NB4 (cell line): Measurements from ENCODE around the gene CISD2.

Source experiments
- DNase-seq: peaks from one replicate; pipeline ENCODE4 v3.0.0; 2010; ENCODE audit warnings: low read depth
- H3K4me3 ChIP-seq: one replicate; pipeline ENCODE4 v1.5.1; 2011; ENCODE audit warnings: mild to moderate bottlenecking, low read depth, low read length, moderate library complexity
- CTCF ChIP-seq: IDR thresholded peaks from one replicate; pipeline ENCODE4 v1.5.1; 2012; ENCODE audit warnings: low read depth, low read length
- MAX ChIP-seq: IDR thresholded peaks from 2 replicates; pipeline ENCODE4 v1.6.1; 2011; ENCODE audit warnings: low read depth, low read length
- MYC ChIP-seq: IDR thresholded peaks from 2 replicates; pipeline ENCODE4 v1.6.1; 2011; ENCODE audit warnings: low read depth, low read length
- POLR2A ChIP-seq: IDR thresholded peaks from 2 replicates; pipeline ENCODE4 v1.6.1; 2011; ENCODE audit warnings: mild to moderate bottlenecking; ENCODE audit not compliant: insufficient read length; ENCODE audit errors: extremely low read depth

The CISD2 gene

GRCh38 chr4:102828497-102828808 is 40.3 kb upstream of the CISD2 start:
- TF ChIP-seq POLR2A (no peak), MYC (no peak), CTCF (no peak)
- peak overlapping the region; percentile 72 for H3K4me3 ChIP-seq
- no peak for DNase-seq

- DNase-seq: no peak
- H3K4me3 ChIP-seq: no peak overlapping the region
- TF ChIP-seq MYC (no peak), CTCF (no peak), MAX (no peak), POLR2A (no peak)
Observed at GRCh38 chr4:102829803-102830202, 39.0 kb upstream of the CISD2 start.

GRCh38 chr4:102832105-102832504 is 36.7 kb upstream of the CISD2 start:
- H3K4me3 ChIP-seq: no peak overlapping the region
- DNase-seq: no peak

GRCh38 chr4:102832667-102833066 is 36.1 kb upstream of the CISD2 start:
- peak; percentile 19 for DNase-seq
- no peak overlapping the region for H3K4me3 ChIP-seq
- TF ChIP-seq CTCF (no peak), MAX (no peak), POLR2A (no peak), MYC (no peak)

More at GRCh38 chr4:102832105-102832504, 36.7 kb upstream of the CISD2 start:
- TF ChIP-seq POLR2A (no peak), MYC (no peak), MAX (no peak), CTCF (no peak)

- no peak for DNase-seq
- TF ChIP-seq CTCF (no peak), MYC (no peak), POLR2A (no peak), MAX (no peak)
- no peak overlapping the region for H3K4me3 ChIP-seq
Observed at GRCh38 chr4:102836596-102836995, 32.2 kb upstream of the CISD2 start.

GRCh38 chr4:102842367-102842766 is 26.4 kb upstream of the CISD2 start:
- TF ChIP-seq MAX (no peak), CTCF (no peak), POLR2A (no peak), MYC (no peak)
- DNase-seq: no peak
- H3K4me3 ChIP-seq: no peak overlapping the region
